Hematopoietic multipotent progenitor cell treated with erythropoietin and hydrocortisone succinate and interleukin-3 and kit ligand, for 6 days (in vitro differentiated cells): ENCODE data around the gene CNTNAP5.

Source experiments
- DNase-seq: peaks from one replicate; pipeline ENCODE4 v3.0.0-alpha.2; 2015

Gene CNTNAP5

GRCh38 chr2:124025171-124025580 is at the start of gene CNTNAP5:
Gene CNTNAP5, plus strand, starts transcription at chr2:124025287. Its CDS starts 364 bp downstream, at chr2:124025651.
- peak; percentile 83 for DNase-seq

- no peak for DNase-seq
Measured at GRCh38 chr2:123976054-123976648, 48.9 kb upstream of the CNTNAP5 start.

GRCh38 chr2:123993728-123994323 is 31.3 kb upstream of the CNTNAP5 start:
- peak; percentile 78 for DNase-seq

DNA sequence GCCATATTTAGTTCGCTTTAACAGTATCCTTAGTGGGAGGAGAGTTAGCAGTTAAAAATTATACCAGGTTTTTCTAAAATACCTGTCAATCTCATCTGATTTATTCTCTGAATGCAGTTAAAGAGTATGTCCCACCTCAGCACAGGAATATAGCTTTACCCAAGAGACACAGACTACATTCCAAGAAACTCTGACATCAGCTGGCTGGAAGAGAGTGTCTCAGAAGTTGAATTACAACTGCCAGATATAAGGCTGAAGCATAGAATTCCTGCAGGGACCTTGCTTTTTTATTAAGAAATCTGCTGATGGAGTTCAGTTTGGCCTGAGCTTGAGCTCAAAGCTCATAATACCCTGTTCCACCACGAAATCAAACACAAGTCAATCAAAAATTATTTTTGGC is 25.4 kb upstream of the CNTNAP5 start:
- DNase-seq = no peak

DNA sequence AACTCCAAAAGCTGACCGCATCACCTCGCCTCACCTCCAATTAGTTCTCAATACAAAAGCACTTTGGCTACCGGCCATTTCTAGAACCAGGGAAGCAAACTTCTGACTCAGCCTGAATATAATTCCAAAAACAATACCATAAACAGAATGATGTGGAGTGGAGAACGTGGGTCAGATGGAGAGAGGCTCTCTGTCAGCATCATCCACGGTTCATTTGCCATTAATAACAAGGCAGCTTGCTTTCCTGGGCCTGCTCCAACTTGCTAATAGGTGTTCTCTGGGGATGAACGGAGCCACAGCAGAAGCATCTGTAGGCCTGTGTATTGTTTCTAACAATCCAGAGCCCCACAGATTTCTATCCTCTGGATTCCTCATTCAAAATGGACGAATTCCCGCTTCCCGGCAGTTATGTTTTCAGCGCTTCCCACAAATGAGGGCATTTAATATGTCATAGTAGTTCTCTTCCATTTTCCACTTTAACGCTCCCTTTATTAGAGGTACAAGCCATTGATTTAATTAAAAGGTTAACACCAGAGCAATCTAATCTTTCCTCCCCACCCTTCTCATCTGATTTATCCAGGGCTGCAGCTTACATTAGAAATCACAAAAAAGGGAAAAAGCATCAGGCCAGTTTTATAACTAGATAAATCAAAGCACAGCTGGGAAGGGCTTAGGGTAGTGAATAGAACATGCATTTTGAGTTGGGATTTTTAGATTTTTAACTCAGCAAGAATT is 23.2 kb upstream of the CNTNAP5 start:
- no peak for DNase-seq

GRCh38 chr2:124018890-124019289 is 6.2 kb upstream of the CNTNAP5 start:
- DNase-seq = no peak

DNA sequence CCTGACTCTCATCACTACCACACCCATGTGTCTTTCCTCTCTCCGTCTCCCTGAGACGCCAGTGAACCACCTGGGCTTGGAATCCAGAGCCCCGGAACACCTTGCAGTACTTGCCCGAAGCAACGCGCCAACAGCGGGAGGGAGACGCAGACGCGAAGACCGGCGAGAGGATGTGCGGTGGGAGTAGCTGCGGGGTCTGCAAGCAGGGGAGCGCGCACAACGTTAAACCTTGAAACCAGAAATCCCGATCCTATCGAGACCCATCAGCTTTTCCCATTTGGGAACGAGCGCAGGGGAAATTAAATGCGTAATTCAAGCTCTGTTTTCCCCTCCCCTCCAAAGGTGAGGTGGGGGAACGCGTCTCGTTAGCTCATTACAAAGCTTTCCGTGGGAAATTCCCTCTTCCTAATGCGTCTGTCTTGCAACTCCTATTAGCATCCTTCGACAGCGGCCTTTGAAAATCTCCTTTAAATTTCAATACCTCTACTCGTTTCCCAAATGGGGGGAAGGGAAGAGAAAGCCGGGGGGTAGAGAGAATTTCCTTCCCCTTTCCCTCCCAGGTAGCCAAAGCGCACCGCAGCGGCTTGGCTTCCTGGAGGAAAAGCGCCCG is 421 bp upstream of the CNTNAP5 start:
- DNase-seq = no peak

- no peak for DNase-seq
Measured at GRCh38 chr2:124025891-124026434, 876 bp downstream of the CNTNAP5 start.

DNA sequence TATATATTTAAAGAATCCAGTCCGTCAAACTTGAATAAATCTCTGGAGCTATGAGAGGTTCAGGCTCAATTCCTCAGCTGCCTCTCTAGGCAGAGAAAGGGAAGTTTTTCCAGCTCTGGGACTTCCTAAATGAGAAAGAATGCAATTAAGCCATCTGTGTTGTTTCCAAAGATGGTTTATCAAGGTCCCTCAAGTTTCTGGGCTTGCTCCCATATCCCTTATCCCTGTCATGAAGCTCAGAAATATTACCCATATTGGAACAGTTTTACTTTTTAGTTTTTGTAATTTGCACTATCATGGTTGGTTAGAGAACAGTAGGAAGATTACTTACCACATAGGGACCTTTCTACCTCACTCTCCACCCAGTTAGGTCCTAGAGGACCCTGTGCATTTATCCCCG is 1.4 kb downstream of the CNTNAP5 start:
- DNase-seq = no peak

DNA sequence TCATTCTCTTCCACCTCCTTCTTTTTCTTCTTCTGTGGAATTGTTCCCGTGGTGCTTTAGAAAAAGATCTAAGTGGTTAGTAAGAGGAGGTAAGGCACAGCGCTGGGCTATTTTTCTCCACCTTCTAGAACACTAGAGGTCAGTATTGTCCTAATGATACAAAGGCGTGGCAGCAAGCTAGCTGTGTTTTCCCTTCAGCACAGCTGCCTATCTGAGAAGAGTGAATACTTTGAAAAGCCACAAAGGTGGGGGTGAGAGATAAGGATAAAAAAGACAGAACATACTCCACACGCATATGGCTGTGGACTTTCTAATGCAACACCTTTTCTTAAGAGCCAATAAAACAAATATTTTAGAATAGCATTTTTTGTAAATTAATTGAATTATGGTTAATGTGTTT is 2.1 kb downstream of the CNTNAP5 start:
- peak; percentile 94 for DNase-seq

- DNase-seq = no peak
Measured at GRCh38 chr2:124032799-124033198, 7.7 kb downstream of the CNTNAP5 start.

DNA sequence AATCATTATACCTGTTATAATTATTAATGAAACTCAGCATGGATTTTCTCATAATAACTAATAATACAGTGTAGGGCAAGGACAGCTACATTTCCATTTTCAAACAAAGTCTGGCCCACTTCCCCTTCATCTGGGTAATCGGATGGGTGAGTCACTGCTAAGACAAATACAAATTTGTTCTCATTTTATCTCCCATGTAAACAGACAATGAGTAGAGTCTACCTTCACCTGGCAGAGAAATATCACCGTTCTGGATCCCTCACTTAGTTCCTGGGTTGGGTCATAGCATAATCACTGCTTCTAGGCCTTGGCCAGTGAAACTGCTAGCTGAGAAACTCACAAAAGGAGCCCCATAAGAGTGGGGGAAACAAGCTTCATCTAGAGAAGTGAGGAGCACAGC is 9.2 kb downstream of the CNTNAP5 start:
- no peak for DNase-seq

- no peak for DNase-seq
Measured at GRCh38 chr2:124035001-124035400, 9.9 kb downstream of the CNTNAP5 start.

DNA sequence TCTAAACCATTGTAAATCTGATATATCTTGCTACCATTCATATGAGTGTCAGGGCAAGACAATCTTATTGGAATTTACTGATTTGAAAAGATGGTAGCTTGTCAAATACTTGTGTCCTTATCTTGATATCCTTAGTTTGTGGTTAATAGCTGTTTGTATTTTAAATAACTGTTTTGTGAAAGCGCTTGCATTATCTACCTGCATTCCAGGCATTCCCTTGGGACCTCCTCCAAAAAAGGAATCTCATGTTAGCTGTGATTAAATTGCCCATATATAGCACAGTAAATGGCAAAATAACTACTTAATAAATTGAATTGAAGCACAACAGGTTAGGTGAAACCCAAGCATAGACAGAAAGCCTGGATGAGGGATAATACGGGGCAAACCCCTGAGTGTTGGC is 13.9 kb downstream of the CNTNAP5 start:
- DNase-seq = no peak

GRCh38 chr2:124039762-124040291 is 14.7 kb downstream of the CNTNAP5 start:
- no peak for DNase-seq

DNA sequence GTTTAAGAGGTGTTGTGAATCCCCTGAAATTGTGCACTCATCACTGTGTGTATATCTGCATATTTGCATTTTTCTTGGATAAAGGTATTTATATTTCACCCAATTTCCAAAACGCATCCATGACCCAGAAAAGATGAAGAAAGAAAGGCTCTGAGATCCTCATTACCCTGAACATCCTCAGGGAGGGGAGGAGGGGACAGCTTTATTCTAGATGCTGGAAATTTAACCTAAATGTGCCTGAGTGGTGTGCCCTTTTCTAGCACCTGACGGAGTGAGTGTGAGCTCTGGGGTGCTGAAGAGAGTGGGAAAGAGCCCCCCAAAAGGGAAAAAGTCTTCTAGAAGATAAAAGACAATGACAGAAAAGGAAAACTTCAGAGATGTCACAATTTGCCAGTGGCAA is 20.8 kb downstream of the CNTNAP5 start:
- no peak for DNase-seq

DNA sequence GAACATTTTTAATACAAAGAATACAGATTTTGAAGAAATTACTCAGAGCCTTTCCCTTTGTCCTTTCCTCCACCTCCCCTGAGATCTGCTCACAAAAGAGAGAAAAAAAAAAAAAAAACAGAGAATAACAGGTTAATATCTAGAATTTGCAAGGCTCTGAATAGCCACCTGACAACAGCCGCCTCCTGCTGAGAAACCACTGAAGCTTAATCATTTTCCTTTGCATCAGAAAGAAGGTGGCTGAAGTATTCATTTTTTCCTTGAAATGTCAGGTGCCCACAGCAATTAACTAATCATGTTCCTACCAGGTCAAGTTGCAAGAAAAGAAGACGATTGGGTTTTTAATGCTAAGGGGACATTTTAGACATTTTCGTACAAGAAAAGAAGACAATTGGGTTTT is 21.2 kb downstream of the CNTNAP5 start:
- DNase-seq = no peak

DNA sequence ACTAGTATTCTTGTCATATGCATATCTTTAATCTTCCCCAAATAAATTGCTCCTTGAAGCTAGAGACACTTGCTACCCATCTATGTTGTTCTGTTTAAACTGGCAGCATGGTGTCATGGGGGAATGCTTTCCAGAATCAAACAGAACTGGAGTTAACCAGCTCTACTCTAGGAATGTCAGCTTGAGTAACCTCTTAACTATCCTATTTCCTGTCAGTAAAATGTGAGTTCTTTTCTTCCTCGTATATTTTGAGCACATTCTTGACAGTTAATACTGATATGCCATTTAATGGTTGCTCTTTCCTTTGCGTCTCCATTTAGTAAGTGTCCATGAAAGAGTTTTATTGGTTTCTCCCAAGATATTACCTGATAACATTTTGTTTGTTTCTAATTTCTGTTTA is 23.0 kb downstream of the CNTNAP5 start:
- DNase-seq = no peak

DNA sequence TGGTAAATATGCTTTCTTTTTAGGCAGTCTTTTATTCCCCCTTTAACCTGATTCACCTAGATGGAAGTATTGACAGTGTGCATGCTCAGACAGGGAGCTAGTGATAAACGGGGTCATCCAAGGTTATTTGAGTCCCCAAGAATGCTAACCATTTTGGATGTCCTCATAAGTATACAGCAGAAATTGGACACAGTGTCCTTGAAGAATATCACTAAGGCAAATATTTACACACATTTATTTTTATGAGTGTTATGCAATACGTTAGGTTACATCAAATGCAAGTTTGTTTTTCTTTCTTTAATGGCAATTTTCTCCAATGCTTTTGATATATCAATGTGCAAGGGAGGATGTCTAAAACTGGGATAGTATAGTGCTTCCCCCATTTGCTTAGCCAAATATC is 23.6 kb downstream of the CNTNAP5 start:
- DNase-seq = no peak

DNA sequence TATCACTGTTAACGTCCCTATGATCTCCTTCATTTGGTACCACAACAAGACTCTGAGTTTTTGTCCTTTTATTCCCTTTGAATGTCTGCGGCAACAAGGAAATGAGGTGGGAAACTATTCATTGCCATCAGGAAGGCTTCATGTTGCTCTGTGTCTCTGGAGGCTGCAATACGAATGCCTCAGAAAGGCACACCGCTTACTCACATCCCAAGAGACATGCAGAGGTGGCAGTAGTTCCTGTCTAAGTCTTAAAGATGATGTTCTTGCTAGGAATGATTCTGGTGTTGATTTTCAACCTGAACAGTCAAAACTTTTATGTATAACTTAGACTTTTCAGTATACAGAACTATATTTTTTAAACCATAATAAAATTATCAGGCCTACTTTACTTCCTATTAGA is 24.0 kb downstream of the CNTNAP5 start:
- no peak for DNase-seq

GRCh38 chr2:124050833-124051497 is 25.9 kb downstream of the CNTNAP5 start:
- DNase-seq = no peak

DNA sequence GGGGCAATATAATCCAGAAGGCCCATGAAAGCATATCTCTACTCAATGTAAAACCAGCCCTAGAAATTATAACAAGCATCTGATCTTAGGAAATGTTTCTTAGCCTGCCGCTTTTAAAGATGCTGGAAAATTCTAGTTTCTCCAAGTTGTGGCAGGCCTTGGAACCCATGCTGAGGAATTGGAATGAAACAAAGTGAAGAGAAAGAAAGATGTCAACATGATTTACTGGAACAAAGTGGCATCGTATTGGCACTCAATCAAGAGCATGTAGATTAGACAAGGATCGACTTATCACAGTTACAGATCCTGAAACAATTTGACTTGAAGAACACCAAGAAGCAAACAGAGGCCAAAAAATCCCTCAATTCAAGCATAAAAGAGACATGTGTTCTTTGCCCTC is 28.7 kb downstream of the CNTNAP5 start:
- no peak for DNase-seq

DNA sequence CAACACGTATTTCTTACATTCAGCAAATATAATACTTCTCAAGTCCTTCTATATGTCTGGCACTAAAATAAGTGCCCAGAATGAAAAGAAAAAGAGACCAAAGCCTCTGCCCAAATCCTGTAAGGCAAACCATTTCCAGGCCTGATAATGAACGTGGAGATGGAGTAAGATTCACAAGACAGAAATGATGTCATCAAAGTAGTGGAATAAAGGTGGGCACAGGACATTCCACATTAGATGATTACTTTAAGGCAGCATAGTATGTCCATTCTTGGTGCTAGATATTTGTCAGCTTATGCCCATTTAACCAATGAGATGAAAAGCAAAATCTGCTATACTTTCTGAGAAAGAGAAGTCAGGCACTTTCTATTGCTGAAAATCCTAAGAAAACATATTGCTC is 38.5 kb downstream of the CNTNAP5 start:
- DNase-seq = no peak
